ENCODE measurements around the gene CEBPG.

CEBPG gene

GRCh38 chr19:33359581-33359980, 13.9 kb upstream of the CEBPG start:
- Histone ChIP-seq H3K27ac (no peak overlapping the region), H3K9me3 (ENCODE audit: low read depth, low read length) (no peaks in the 10 kb centered on the region), H3K36me3 (ENCODE audit: insufficient read depth, low read length) (no peaks in the 10 kb centered on the region), H3K4me3 (no peak overlapping the region), H3K9ac (ENCODE audit: insufficient read length) (no peak overlapping the region)
- DNase-seq (ENCODE audit: low read depth, low spot score): no peak
- TF ChIP-seq POLR2AphosphoS5 (IDR thresholded peaks at IDR 0.05; ENCODE audit: borderline replicate concordance, low read depth, low read length) (no peak), EZH2 (IDR thresholded peaks at IDR 0.05) (no peak), FOXP2 (optimal IDR thresholded peaks at IDR 0.05; ENCODE audit: control extremely low read depth, extremely low read length, insufficient read depth) (no peak)

GRCh38 chr19:33362508-33363228, 10.8 kb upstream of the CEBPG start:
- no peak for DNase-seq (ENCODE audit: low read depth, low spot score)
- Histone ChIP-seq H3K9ac (ENCODE audit: insufficient read length) (no peak overlapping the region), H3K27ac (no peak overlapping the region), H3K9me3 (ENCODE audit: low read depth, low read length) (no peaks in the 10 kb centered on the region), H3K4me3 (no peak overlapping the region), H3K36me3 (ENCODE audit: insufficient read depth, low read length) (no peaks in the 10 kb centered on the region)
- no peak for TF ChIP-seq FOXP2 (optimal IDR thresholded peaks at IDR 0.05; ENCODE audit: control extremely low read depth, extremely low read length, insufficient read depth)
- no peak for TF ChIP-seq POLR2AphosphoS5 (IDR thresholded peaks at IDR 0.05; ENCODE audit: borderline replicate concordance, low read depth, low read length)
- TF ChIP-seq EZH2 (IDR thresholded peaks at IDR 0.05): no peak

GRCh38 chr19:33363476-33363875, 10.0 kb upstream of the CEBPG start:
- no peak overlapping the region for H3K4me3 ChIP-seq
- DNase-seq (ENCODE audit: low read depth, low spot score): no peak
- H3K27ac ChIP-seq: no peak overlapping the region
- H3K36me3 ChIP-seq (ENCODE audit: insufficient read depth, low read length): no peaks in the 10 kb centered on the region
- TF ChIP-seq POLR2AphosphoS5 (IDR thresholded peaks at IDR 0.05; ENCODE audit: borderline replicate concordance, low read depth, low read length): no peak
- TF ChIP-seq FOXP2 (optimal IDR thresholded peaks at IDR 0.05; ENCODE audit: control extremely low read depth, extremely low read length, insufficient read depth): no peak
- TF ChIP-seq EZH2 (IDR thresholded peaks at IDR 0.05): no peak
- no peaks in the 10 kb centered on the region for H3K9me3 ChIP-seq (ENCODE audit: low read depth, low read length)
- no peak overlapping the region for H3K9ac ChIP-seq (ENCODE audit: insufficient read length)

- H3K9ac ChIP-seq (ENCODE audit: insufficient read length): no peak overlapping the region
- no peak overlapping the region for H3K27ac ChIP-seq
- no peaks in the 10 kb centered on the region for H3K36me3 ChIP-seq (ENCODE audit: insufficient read depth, low read length)
- TF ChIP-seq FOXP2 (optimal IDR thresholded peaks at IDR 0.05; ENCODE audit: control extremely low read depth, extremely low read length, insufficient read depth): no peak
- no peak for TF ChIP-seq POLR2AphosphoS5 (IDR thresholded peaks at IDR 0.05; ENCODE audit: borderline replicate concordance, low read depth, low read length)
- TF ChIP-seq EZH2 (IDR thresholded peaks at IDR 0.05): no peak
- no peak for DNase-seq (ENCODE audit: low read depth, low spot score)
- H3K4me3 ChIP-seq: no peak overlapping the region
- H3K9me3 ChIP-seq (ENCODE audit: low read depth, low read length): no peaks in the 10 kb centered on the region
These were observed 7.8 kb upstream of the CEBPG start for GRCh38 chr19:33365691-33366090.

- Histone ChIP-seq H3K9me3 (ENCODE audit: low read depth, low read length) (no peaks in the 10 kb centered on the region), H3K9ac (ENCODE audit: insufficient read length) (no peak overlapping the region), H3K4me3 (no peak overlapping the region), H3K36me3 (ENCODE audit: insufficient read depth, low read length) (no peaks in the 10 kb centered on the region), H3K27ac (no peak overlapping the region)
- DNase-seq (ENCODE audit: low read depth, low spot score): no peak
- TF ChIP-seq EZH2 (IDR thresholded peaks at IDR 0.05): no peak
- no peak for TF ChIP-seq POLR2AphosphoS5 (IDR thresholded peaks at IDR 0.05; ENCODE audit: borderline replicate concordance, low read depth, low read length)
- TF ChIP-seq FOXP2 (optimal IDR thresholded peaks at IDR 0.05; ENCODE audit: control extremely low read depth, extremely low read length, insufficient read depth): no peak
These were observed 7.4 kb upstream of the CEBPG start for GRCh38 chr19:33366127-33366526.

- no peaks in the 10 kb centered on the region for H3K36me3 ChIP-seq (ENCODE audit: insufficient read depth, low read length)
- H3K4me3 ChIP-seq: no peak overlapping the region
- H3K9me3 ChIP-seq (ENCODE audit: low read depth, low read length): no peaks in the 10 kb centered on the region
- TF ChIP-seq FOXP2 (optimal IDR thresholded peaks at IDR 0.05; ENCODE audit: control extremely low read depth, extremely low read length, insufficient read depth) (no peak), EZH2 (IDR thresholded peaks at IDR 0.05) (no peak), POLR2AphosphoS5 (IDR thresholded peaks at IDR 0.05; ENCODE audit: borderline replicate concordance, low read depth, low read length) (no peak)
- no peak overlapping the region for H3K27ac ChIP-seq
- H3K9ac ChIP-seq (ENCODE audit: insufficient read length): no peak overlapping the region
- DNase-seq (ENCODE audit: low read depth, low spot score): no peak
These were observed 6.6 kb upstream of the CEBPG start for GRCh38 chr19:33366897-33367296.

- no peak for TF ChIP-seq FOXP2 (optimal IDR thresholded peaks at IDR 0.05; ENCODE audit: control extremely low read depth, extremely low read length, insufficient read depth)
- TF ChIP-seq POLR2AphosphoS5 (IDR thresholded peaks at IDR 0.05; ENCODE audit: borderline replicate concordance, low read depth, low read length): no peak
- no peak for TF ChIP-seq EZH2 (IDR thresholded peaks at IDR 0.05)
- no peaks in the 10 kb centered on the region for H3K36me3 ChIP-seq (ENCODE audit: insufficient read depth, low read length)
- H3K9ac ChIP-seq (ENCODE audit: insufficient read length): no peak overlapping the region
- H3K9me3 ChIP-seq (ENCODE audit: low read depth, low read length): no peaks in the 10 kb centered on the region
- DNase-seq (ENCODE audit: low read depth, low spot score): no peak
- no peak overlapping the region for H3K27ac ChIP-seq
- H3K4me3 ChIP-seq: no peak overlapping the region
These were observed 5.2 kb upstream of the CEBPG start for GRCh38 chr19:33368074-33368864.

GRCh38 chr19:33370783-33371182, 2.7 kb upstream of the CEBPG start:
- no peak for DNase-seq (ENCODE audit: low read depth, low spot score)
- TF ChIP-seq EZH2 (IDR thresholded peaks at IDR 0.05) (no peak), POLR2AphosphoS5 (IDR thresholded peaks at IDR 0.05; ENCODE audit: borderline replicate concordance, low read depth, low read length) (no peak), FOXP2 (optimal IDR thresholded peaks at IDR 0.05; ENCODE audit: control extremely low read depth, extremely low read length, insufficient read depth) (no peak)
- Histone ChIP-seq H3K27ac (no peak overlapping the region), H3K9me3 (ENCODE audit: low read depth, low read length) (no peaks in the 10 kb centered on the region), H3K36me3 (ENCODE audit: insufficient read depth, low read length) (peaks cover 4% of the 10 kb centered on the region; the same call in 1 of the 2 replicates), H3K4me3 (no peak overlapping the region), H3K9ac (ENCODE audit: insufficient read length) (no peak overlapping the region)
